ENCODE measurements around the gene IZUMO1.
"Not testable (repeated sequence)": the region's sequence is repeated elsewhere in the genome, so short reads cannot be mapped to it uniquely, and the experiment has no call there.

Gene IZUMO1

DNA sequence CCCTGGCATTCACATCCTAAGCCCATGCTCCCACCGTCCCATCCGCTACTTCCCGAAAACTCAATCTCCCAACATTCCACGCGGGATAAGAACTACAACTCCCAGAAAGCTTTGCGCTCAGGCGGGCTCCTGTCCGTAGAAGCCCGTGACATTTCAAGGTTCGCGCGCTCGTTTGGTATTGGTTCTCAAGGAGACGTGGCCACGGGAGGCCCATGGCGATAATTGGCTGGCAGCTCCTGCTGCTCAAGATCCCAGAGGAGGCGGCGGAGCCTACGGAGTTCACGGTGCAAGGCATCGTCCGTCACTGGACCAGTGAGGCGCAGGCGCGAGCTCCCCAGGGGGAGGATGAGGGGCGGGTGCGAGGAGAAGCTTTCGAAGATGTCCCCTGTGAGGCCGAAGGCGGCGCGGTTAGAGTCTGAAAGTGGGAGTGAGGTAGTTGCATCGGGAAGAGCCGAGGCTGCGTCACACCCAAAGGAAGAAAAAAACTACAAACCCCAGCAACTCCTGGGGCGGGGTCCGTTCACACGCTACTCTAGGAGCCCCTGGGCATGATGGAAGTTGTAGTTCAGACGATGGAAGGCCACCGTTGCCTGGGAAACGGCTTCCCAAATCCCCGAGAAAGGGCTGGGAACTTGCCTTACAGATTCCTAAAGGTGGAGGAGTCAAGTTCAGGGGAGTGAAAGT, 26.0 kb downstream of the IZUMO1 start:
- peak; percentile 95 for DNase-seq (ENCODE audit: low spot score)
- peak overlapping the region; percentile 91 for H3K27ac ChIP-seq
- no peak for TF ChIP-seq CTCF (conservative IDR thresholded peaks at IDR 0.05; ENCODE audit: low read depth)
- CTCF ChIA-PET: interaction anchor here (0.6 to 1.4 kb wide), 2 partner anchors 18 to 115 kb away, joined by 4 to 7 read pairs; partner anchors contain the start of gene HSD17B14
- POLR2A ChIA-PET (ENCODE audit: low non-redundant PET): interaction anchor here (0.7 kb wide), 1 partner anchor 75 kb away, joined by 3 read pairs; the partner anchor contains the start of gene CA11

GRCh38 chr19:48720251-48720612, 26.5 kb downstream of the IZUMO1 start:
- ChIA-PET CTCF (interaction anchor here (1.4 kb wide), 1 partner anchor 19 kb away, joined by 7 read pairs; no protein-coding TSS in a partner anchor), POLR2A (ENCODE audit: low non-redundant PET) (interaction anchor here (0.7 kb wide), 1 partner anchor 74 kb away, joined by 3 read pairs; the partner anchor contains the start of gene CA11)
- no peak for DNase-seq (ENCODE audit: low spot score)
- no peak for TF ChIP-seq CTCF (conservative IDR thresholded peaks at IDR 0.05; ENCODE audit: low read depth)
- peak overlapping the region; percentile 91 for H3K27ac ChIP-seq

DNA sequence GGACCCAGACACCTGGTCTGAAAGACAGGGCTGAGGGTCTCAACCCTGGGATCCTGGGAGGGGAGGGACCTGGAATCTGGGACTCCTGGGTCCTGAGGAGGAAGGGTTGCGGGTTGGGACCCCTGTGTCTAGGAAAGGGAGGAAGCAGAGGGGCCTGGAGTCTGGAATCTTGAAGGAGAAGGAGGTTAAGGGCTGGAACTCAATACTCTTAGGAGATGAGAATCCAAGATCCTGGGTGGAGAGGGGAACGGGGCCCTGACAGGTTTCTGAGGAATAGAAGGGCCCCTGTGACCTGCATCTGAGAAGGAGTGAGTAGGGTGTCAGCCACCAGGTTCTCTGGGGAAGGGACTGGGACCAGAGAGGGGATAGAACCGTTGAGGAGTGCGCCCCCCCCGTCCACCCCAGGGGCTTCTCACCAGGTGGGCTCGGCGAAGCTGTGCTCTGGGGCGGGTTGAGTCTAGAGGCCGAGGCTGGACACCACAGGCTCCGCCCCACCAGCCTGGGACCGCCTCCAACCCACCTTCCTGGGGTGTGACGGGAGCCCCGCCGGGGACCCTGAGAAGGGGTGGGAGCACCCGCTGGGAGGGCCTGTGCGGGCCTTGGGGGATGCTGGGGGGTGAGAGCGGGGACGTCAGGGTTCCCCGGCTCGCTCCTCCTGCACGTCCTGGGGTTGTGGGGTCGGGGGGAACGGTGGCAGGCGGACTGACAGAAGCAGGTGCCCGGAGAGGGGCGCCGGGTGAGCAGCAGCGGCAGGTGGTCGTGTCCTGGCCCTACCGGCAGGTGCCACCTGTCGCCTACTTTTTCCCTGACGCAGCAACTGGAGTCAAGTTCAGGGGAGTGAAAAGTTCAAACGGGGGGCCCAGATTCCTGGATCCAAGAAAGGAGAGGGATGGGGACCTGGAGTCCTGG, 27.2 kb downstream of the IZUMO1 start, which contains the start of gene MAMSTR:
MAMSTR (minus strand) TSS at position 463 of the 909 bp plus-strand sequence. CDS start 694 bp downstream, outside the sequence.
- DNase-seq (ENCODE audit: low spot score): no peak
- H3K27ac ChIP-seq: peak within 1 kb of the TSS; percentile 91
- CTCF ChIA-PET: interaction anchor here (1.4 kb wide), 1 partner anchor 19 kb away, joined by 7 read pairs; no protein-coding TSS in a partner anchor
- POLR2A ChIA-PET (ENCODE audit: low non-redundant PET): no interaction called here
- no peak for TF ChIP-seq CTCF (conservative IDR thresholded peaks at IDR 0.05; ENCODE audit: low read depth)

DNA sequence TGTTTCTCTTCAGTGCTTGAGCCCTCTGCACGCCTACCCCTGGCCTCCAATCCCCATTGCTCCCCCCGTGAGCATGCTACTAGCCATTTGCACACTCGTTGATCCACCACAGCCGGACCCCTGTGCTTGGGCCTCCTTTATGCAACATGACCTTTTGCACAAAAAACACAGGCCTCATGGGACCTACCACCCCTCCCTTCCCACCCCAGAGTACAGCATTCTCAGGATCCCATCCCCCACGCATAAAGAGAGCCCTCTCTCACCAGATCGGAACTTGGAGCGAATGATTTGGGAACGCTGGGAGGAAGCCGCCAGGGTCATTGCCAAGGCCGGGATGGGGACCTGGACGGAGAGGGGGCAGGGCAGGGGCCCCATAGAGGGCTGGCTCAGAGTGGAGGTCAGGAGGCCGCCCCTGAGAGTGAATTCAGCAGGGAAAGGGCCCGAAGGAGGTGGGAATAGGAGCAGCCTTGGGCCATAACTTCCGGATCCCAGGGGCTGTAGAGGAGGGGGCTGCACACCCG, 27.9 kb downstream of the IZUMO1 start:
- peak overlapping the region; percentile 91; the same call in 1 of the 2 replicates for H3K27ac ChIP-seq
- DNase-seq (ENCODE audit: low spot score): no peak
- TF ChIP-seq CTCF (conservative IDR thresholded peaks at IDR 0.05; ENCODE audit: low read depth): no peak
- POLR2A ChIA-PET (ENCODE audit: low non-redundant PET): interaction anchor here (0.7 kb wide), 1 partner anchor 14 kb away, joined by 6 read pairs; no protein-coding TSS in a partner anchor
- CTCF ChIA-PET: no interaction called here

- POLR2A ChIA-PET (ENCODE audit: low non-redundant PET): interaction anchor here (0.7 kb wide), 1 partner anchor 13 kb away, joined by 6 read pairs; no protein-coding TSS in a partner anchor
- DNase-seq (ENCODE audit: low spot score); CTCF ChIA-PET: not testable (repeated sequence)
- H3K27ac ChIP-seq: peak overlapping the region; percentile 91
Measured at GRCh38 chr19:48718106-48718505, 28.6 kb downstream of the IZUMO1 start.

DNA sequence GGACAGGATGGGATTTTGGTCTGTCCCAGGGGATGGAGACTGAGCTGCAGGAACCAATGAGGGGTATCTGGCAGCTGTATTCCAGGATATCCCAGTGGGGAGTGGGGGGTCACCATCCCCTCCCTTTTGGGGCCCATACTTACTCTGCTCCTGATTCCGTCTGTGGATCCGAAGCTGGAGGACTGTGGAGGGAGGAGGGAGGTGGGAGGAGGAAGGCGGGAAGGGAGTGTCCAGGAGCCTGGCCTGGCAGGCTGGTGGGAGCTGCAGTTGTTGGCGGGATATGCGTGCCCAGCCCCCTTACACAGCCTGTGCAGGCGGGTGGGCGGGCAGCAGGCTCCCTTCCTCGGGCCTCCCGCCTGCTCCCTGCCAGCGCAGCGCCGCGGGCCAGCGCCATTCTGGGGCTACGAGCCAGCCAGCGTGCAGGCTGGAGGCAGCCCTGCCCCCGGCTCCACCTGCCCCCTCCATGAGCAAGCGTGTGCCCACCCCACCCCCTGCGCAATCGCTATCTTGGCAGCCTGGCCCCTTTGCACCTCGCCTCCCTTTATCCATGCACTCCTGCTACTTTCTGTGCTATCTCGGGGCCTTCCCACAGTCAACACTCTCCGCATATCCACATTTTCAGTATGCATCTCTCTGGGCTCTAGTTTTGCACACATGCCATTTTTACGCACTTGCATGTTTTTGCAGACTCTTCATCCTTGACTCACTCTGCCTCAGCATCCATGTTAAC, 30.0 kb downstream of the IZUMO1 start:
- peak overlapping the region; percentile 91 for H3K27ac ChIP-seq
- ChIA-PET POLR2A (ENCODE audit: low non-redundant PET) (interaction anchor here (0.6 kb wide), 1 partner anchor 21 kb away, joined by 4 read pairs; the partner anchor contains the start of gene FUT2), CTCF (interaction anchor here (0.5 to 0.7 kb wide), 3 partner anchors 23 to 141 kb away, joined by 3 to 9 read pairs (median 3); no protein-coding TSS in a partner anchor)
- no peak for DNase-seq (ENCODE audit: low spot score)
- TF ChIP-seq CTCF (conservative IDR thresholded peaks at IDR 0.05; ENCODE audit: low read depth): no peak
